Stimulated activated CD4-positive, alpha-beta T cell treated with anti-CD3 and anti-CD28 coated beads, Interleukin-1b, Interleukin-23, amount 100 ng/mL, for 4 hours (primary cell): ENCODE measurements around the gene STK35.

Experiments
- DNase-seq, 2 donors: peaks; one replicate each; pipeline ENCODE4 v3.0.0-alpha.2; 2020; ENCODE audit warnings: low read depth in 2 of 2

Gene STK35

GRCh38 chr20:2104236-2104635, 2.6 kb downstream of the STK35 start:
- DNase-seq, result no peak

DNA sequence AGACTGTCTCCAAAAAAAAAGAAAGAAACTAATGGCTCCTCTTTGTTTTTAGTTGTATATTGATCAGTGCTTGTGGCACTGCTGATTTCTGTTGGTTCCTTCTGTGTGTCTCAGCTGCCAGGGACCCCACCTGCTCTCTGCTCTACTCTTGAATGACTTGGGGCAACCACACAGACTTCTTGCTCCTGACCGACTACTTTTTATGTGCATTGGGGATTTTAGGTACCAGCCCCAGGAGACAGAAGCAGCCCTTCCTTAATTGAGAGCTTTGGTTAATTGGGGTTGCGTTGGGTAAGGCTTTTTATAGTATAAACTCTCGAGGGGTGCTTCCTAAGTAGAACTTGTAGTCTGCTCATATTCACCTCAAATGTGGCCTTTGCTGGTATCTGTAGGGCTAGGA, 6.9 kb downstream of the STK35 start:
- DNase-seq, result no peak

GRCh38 chr20:2108987-2109386, 7.4 kb downstream of the STK35 start:
- DNase-seq, result no peak

GRCh38 chr20:2109425-2110210, 8.0 kb downstream of the STK35 start:
- DNase-seq, result no peak

DNA sequence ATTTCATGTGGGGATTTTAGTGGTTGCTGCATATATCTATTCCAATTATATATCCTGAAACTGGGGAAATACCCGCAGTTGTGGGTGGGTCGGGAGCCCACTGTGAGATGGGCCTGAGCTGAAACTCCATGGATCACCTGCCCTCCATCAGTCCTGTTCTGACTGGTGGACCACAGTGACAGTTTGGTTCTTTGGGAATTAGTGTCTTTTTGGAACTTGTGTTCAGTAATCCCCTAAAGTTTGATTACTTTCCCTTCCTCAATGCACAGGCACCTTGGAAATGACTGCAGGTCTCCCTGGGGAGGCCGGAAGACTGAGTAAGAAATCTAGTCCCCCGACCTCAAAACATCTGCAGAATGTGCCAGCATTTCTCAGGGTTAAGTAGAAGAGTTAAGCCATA, 11.3 kb downstream of the STK35 start:
- no peak for DNase-seq

DNA sequence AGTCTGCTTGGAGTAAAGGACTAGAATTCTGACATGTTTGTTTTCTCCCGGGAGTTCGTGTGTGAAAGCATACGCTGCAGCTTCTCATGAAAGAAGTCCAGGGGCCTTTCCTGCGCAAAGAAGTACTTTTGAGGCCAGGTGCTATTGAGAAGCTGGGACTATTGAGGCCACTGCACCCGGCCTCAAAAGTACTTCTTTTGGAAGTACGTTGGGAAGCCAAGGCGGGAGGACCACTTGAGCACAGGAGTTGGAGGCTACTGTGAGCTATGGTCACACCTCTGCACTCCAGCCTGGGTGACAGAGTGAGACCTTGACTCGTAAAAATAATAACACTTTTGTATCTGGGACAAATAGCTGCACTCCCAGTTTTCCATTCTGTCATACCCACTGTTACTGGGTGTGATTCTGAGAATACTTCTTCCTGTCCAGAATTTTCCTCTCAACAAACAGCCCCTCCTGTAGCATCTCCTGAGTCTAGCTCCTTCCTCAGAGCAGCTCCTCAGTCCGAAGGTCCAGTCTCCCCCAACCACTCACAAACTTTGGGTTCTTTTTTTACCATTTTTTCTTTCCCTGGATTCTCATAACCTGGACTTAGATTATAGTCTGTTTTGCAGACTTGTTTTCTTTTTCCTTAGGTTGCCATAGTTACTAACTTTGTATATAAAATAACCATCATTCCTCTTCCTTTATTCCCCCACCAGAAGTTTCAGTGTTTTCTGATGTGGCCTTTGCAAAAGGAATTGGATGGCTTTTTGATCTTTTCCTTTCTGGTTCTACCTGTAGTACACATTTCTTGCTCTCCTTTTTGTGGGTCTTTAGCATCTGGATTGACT, 12.7 kb downstream of the STK35 start:
- no peak for DNase-seq

- DNase-seq, result no peak
These were observed 13.5 kb downstream of the STK35 start for GRCh38 chr20:2114990-2115681.

DNA sequence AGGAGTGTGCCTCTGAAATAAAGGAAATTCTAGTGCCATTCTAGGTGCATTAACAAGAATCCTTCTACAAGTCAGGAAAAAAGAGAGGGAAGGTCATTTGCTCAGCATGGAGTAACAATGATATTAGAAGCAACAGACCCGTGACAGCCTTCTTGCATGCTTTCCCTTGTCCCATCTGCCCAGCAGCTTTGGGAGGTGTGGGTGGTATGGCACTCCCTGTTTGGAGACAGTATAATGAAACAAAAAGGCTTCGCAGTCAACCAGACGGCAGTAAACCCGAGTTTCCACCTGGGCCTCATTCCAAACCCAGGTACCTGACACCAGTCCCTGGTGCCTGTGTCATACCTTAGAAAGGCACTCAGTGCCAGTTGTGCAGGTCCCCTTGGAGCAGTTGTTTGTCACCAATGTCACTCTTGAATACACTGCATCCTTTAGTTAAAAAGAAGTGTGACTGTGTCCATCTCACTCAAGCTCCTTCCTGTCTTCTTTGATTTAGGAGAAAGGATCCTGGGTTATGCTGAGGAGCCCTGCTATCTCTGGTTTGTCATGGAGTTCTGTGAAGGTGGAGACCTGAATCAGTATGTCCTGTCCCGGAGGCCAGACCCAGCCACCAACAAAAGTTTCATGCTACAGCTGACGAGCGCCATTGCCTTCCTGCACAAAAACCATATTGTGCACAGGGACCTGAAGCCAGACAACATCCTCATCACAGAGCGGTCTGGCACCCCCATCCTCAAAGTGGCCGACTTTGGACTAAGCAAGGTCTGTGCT, 14.7 kb downstream of the STK35 start:
- DNase-seq, result no peak

DNA sequence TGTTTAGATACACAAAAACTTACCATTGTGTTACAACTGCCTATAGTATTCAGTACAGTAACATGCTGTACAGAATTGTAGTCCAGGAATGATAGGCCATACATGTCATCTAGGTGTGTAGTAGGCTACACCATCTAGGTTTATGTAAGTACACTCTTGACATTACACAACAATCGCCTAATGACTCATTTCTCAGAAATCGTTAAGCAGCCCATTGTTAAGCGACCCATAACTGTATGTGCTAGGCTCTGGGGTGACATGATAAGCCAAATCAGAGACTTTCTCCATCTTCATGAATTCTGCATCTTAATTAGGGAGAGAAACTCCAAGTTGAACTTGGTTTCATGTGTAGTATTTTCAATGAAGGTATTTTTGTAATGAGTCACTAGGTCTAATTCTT, 17.2 kb downstream of the STK35 start:
- DNase-seq, result no peak

DNA sequence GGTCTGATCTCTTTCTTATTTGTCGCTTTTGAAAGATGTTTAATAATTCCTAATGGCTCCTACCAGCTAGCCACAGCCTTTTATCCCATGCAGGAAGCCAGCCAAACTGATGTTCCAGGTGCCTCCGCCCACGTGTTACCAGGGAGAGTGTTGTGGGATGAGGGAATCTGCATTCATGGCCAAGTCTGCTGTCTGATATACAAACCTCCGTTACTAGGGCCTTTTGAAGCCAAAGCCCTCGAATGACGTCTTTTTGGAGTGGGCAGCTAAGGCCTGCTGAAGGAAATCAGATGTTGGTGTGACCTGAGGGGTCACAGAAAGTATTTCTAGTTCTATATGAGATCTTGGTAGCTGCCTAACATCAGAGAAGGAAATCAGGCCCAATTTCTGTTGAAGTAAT, 21.3 kb downstream of the STK35 start:
- no peak for DNase-seq

DNA sequence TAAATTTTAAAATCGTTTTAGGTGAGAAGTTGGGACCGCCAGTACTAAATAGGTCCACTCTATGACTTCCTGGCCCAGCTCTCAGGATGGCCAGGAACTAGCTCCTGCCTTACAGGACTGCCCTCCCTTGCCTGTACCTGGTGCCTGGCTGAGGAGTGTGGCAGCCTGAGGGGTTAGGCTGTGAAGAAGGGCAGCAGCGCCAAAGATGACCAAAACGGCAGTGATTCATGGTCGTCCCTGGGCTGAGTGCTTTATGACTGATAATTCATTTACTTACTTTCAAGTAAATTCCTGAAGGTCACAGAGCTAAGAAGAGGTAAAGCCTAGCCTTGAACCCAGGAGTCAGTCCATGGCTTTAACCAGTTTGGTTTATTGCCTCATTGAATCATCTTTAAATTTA, 22.1 kb downstream of the STK35 start:
- DNase-seq, result no peak

- DNase-seq, result no peak
These were observed 23.1 kb downstream of the STK35 start for GRCh38 chr20:2124564-2125213.

GRCh38 chr20:2125474-2126112, 24.0 kb downstream of the STK35 start:
- DNase-seq, result no peak

DNA sequence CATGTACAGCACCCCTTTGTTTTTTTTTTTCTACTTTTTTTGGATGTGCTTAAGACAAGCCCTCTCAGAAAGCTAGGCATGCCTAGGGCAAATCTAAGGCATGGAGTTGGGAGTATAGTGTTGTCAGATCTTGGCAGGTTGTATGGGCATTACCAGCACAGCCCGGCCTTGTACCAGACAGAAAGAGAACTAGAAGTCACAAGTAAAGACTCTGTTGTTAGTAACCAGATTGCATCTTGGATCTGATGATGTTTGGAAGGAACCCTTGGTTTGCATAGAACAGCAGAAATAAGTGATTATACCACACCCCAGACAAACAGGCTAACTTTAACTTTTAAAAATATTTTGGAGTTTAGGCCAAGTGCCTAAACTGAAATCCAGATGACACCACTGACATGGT, 25.6 kb downstream of the STK35 start:
- no peak for DNase-seq

DNA sequence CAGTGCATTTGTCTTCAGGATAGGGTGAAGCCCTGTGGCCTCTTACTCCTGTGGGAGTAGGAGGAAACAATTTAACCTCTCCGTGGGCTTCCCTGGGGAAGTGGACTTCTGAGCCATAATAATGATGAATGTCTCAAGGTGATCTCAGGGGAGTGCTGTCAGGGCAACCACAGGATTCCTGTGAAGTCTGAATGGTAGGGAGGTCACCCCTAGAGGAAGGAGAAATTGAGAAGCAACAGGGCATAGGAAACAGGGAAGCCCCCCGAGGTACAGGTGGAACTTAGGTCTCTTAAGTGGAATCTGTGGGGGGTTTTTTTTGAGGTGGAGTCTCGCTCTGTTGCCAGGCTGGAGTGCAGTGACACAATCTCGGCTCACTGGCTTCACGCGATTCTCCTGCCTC, 26.9 kb downstream of the STK35 start:
- DNase-seq, result no peak

GRCh38 chr20:2130062-2130591, 28.5 kb downstream of the STK35 start:
- DNase-seq, result no peak

- DNase-seq, result no peak
These were observed 29.1 kb downstream of the STK35 start for GRCh38 chr20:2130683-2131082.

GRCh38 chr20:2131366-2131765, 29.7 kb downstream of the STK35 start:
- no peak for DNase-seq

DNA sequence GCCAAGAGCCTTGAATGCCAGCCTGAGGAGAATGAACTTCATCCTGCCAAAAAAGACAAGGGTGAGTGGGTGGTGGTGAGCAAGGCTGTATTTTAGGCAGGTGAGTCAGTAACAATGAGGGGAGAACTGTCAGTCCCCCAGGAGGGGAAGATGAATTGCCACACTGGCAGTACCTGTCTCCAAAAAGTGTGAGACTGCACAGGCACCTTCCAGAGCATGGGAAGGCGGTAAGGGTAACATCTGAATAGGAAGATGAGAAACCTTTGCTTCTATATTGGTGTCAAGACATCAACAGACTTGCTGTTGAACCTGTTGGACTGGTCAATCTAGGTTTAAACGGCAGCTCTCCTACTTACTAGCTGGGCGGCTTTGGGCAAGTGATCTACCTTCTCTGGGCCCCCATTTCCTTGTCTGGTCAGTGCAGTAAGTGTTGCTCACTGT, 30.9 kb downstream of the STK35 start:
- no peak for DNase-seq
